H9 (cell line): ENCODE measurements around the gene PUM2. TPM values are rescaled to one million over a fixed set of nuclear protein-coding genes. Genes with fewer than 3 reads are reported as not detected.

Experiments
- DNase-seq: peaks from one replicate; pipeline ENCODE4 v3.0.0-alpha.2; 2017
- H2AFZ ChIP-seq: one replicate; pipeline ENCODE4 v1.6.1; 2013; ENCODE audit warnings: mild to moderate bottlenecking, low read length, control low read depth, moderate library complexity
- H2AK5ac ChIP-seq: 2 replicates; pipeline ENCODE4 v1.6.1; 2013; ENCODE audit warnings: low read length, control low read depth, mixed read lengths; ENCODE audit not compliant: insufficient read length
- H2BK120ac ChIP-seq: one replicate; pipeline ENCODE4 v1.6.1; 2013; ENCODE audit warnings: low read depth, mild to moderate bottlenecking, low read length, control low read depth, inconsistent platforms; ENCODE audit not compliant: poor library complexity, severe bottlenecking
- H2BK12ac ChIP-seq: 2 replicates; pipeline ENCODE4 v1.6.1; 2013; ENCODE audit warnings: low read length, control low read depth, mixed read lengths, low read depth; ENCODE audit not compliant: insufficient read length
- H2BK15ac ChIP-seq: 2 replicates; pipeline ENCODE4 v1.6.1; 2013; ENCODE audit warnings: low read depth, low read length, control low read depth
- H2BK20ac ChIP-seq: one replicate; pipeline ENCODE4 v1.6.1; 2013; ENCODE audit warnings: low read depth, mild to moderate bottlenecking, low read length, control low read depth, inconsistent platforms; ENCODE audit not compliant: poor library complexity, severe bottlenecking
- H2BK5ac ChIP-seq: 2 replicates; pipeline ENCODE4 v1.6.1; 2013; ENCODE audit warnings: low read length, control low read depth, mixed read lengths; ENCODE audit not compliant: insufficient read length
- H3K14ac ChIP-seq: 2 replicates; pipeline ENCODE4 v1.6.1; 2013; ENCODE audit warnings: low read length, control low read depth; ENCODE audit not compliant: insufficient read depth
- H3K18ac ChIP-seq: 2 replicates; pipeline ENCODE4 v1.6.1; 2013; ENCODE audit warnings: low read depth, mild to moderate bottlenecking, mixed read lengths, low read length, control low read depth; ENCODE audit not compliant: insufficient read length
- H3K23ac ChIP-seq: 2 replicates; pipeline ENCODE4 v1.6.1; 2013; ENCODE audit warnings: low read length, control low read depth, mixed read lengths, low read depth; ENCODE audit not compliant: insufficient read length
- H3K23me2 ChIP-seq: 2 replicates; pipeline ENCODE4 v1.6.1; 2013; ENCODE audit warnings: low read depth, mild to moderate bottlenecking, mixed read lengths, low read length, control low read depth; ENCODE audit not compliant: insufficient read length, poor library complexity, severe bottlenecking
- H3K27ac ChIP-seq: 2 replicates; pipeline ENCODE4 v1.5.1; 2013; ENCODE audit warnings: low read length, control low read depth, mixed read lengths, low read depth; ENCODE audit not compliant: insufficient read length
- H3K27me3 ChIP-seq: 2 replicates; pipeline ENCODE4 v1.6.1; 2013; ENCODE audit warnings: low read length, control low read depth, inconsistent platforms; ENCODE audit not compliant: insufficient read depth
- H3K4ac ChIP-seq: 2 replicates; pipeline ENCODE4 v1.6.1; 2013; ENCODE audit warnings: low read depth, mild to moderate bottlenecking, control low read depth, inconsistent platforms, low read length, moderate library complexity
- H3K4me1 ChIP-seq: 2 replicates; pipeline ENCODE4 v1.6.1; 2013; ENCODE audit warnings: low read length, control low read depth, inconsistent platforms; ENCODE audit not compliant: insufficient read depth
- H3K4me2 ChIP-seq: 2 replicates; pipeline ENCODE4 v1.6.1; 2013; ENCODE audit warnings: low read length, control low read depth, mixed read lengths; ENCODE audit not compliant: insufficient read length, insufficient read depth
- H3K56ac ChIP-seq: 2 replicates; pipeline ENCODE4 v1.6.1; 2013; ENCODE audit warnings: low read depth, mild to moderate bottlenecking, mixed read lengths, low read length, control low read depth; ENCODE audit not compliant: insufficient read length
- H3K79me1 ChIP-seq: 2 replicates; pipeline ENCODE4 v1.6.1; 2013; ENCODE audit warnings: low read depth, mild to moderate bottlenecking, moderate library complexity, low read length, control low read depth, inconsistent platforms; ENCODE audit not compliant: insufficient read depth, poor library complexity, severe bottlenecking
- H3K79me2 ChIP-seq: 2 replicates; pipeline ENCODE4 v1.6.1; 2013; ENCODE audit warnings: low read length, control low read depth, inconsistent platforms; ENCODE audit not compliant: insufficient read depth
- H3K9ac ChIP-seq: 2 replicates; pipeline ENCODE4 v1.6.1; 2013; ENCODE audit warnings: low read length, control low read depth, mixed read lengths; ENCODE audit not compliant: insufficient read length; ENCODE audit errors: extremely low read depth
- H3K9me3 ChIP-seq: one replicate; pipeline ENCODE4 v1.6.1; 2013; ENCODE audit warnings: low read depth, low read length, inconsistent platforms; ENCODE audit not compliant: control insufficient read depth
- H3T11ph ChIP-seq: one replicate; pipeline ENCODE4 v1.6.1; 2013; ENCODE audit warnings: mild to moderate bottlenecking, low read length, control low read depth, inconsistent platforms
- H4K20me1 ChIP-seq: one replicate; pipeline ENCODE4 v1.6.1; 2013; ENCODE audit not compliant: control insufficient read depth, insufficient read length, insufficient read depth
- H4K5ac ChIP-seq: 2 replicates; pipeline ENCODE4 v1.6.1; 2013; ENCODE audit warnings: low read depth, mild to moderate bottlenecking, mixed read lengths, low read length, control low read depth; ENCODE audit not compliant: insufficient read length
- H4K8ac ChIP-seq: replicated peaks from 2 replicates; pipeline ENCODE4 v1.6.1; 2013; ENCODE audit warnings: low read length, control low read depth, mixed read lengths, low read depth; ENCODE audit not compliant: insufficient read length
- H4K91ac ChIP-seq: 2 replicates; pipeline ENCODE4 v1.6.1; 2013; ENCODE audit warnings: low read depth, mild to moderate bottlenecking, moderate library complexity, mixed read lengths, low read length, control low read depth; ENCODE audit not compliant: insufficient read length
- H3K27ac Mint-ChIP-seq, 3 experiments: 2 replicates in 2 of 3; 3 replicates in 1 of 3; pipeline ENCODE4 v1.8.0; 2020 to 2021; ENCODE audit warnings: mixed read lengths in 3 of 3, mild to moderate bottlenecking in 1 of 3, moderate library complexity in 1 of 3
- H3K27me3 Mint-ChIP-seq: 2 replicates; pipeline ENCODE4 v1.8.0; 2021; ENCODE audit warnings: low read depth, mild to moderate bottlenecking, moderate library complexity, mixed read lengths
- H3K36me3 Mint-ChIP-seq, 3 experiments: 2 replicates in 2 of 3; 3 replicates in 1 of 3; pipeline ENCODE4 v1.8.0; 2020 to 2021; ENCODE audit warnings: low read depth in 3 of 3, mixed read lengths in 3 of 3; ENCODE audit not compliant: insufficient read depth in 1 of 3
- H3K4me1 Mint-ChIP-seq, 2 experiments: 2 replicates each; pipeline ENCODE4 v1.8.0; 2020; ENCODE audit warnings: mixed read lengths in 2 of 2
- H3K4me3 Mint-ChIP-seq, 2 experiments: 2 replicates in 1 of 2; 3 replicates in 1 of 2; pipeline ENCODE4 v1.8.0; 2020 to 2021; ENCODE audit warnings: mild to moderate bottlenecking in 2 of 2, mixed read lengths in 2 of 2, moderate library complexity in 1 of 2
- H3K9me3 Mint-ChIP-seq, 2 experiments: 2 replicates in 1 of 2; 3 replicates in 1 of 2; pipeline ENCODE4 v1.8.0; 2020; ENCODE audit warnings: mild to moderate bottlenecking in 2 of 2, mixed read lengths in 2 of 2, moderate library complexity in 1 of 2
- WGBS: extraction: QIAGEN DNeasy Blood & Tissue Kit; methylation state at CpG from one replicate; pipeline ENCODE4 v1.1.7; 2013; ENCODE audit warnings: missing lambda C conversion rate, low lambda C conversion rate, mixed read lengths; ENCODE audit not compliant: insufficient read length; ENCODE audit errors: extremely low coverage; 5-methylcytosine and 5-hydroxymethylcytosine counted together
- total RNA-seq: library from RNA; stranded (reverse); gene quantifications from 2 replicates; pipeline ENCODE4 v1.2.1, GENCODE V29; 2021
- TF ChIP-seq, protein P1 (sequence below): fragments of 200-600 bp; sonication (generic); conservative IDR thresholded peaks from 3 replicates; pipeline ENCODE4 v1.8.0; 2021; ENCODE audit warnings: antibody characterized with exemption, mild to moderate bottlenecking

PUM2 gene
- total RNA-seq, 1 experiment from 2014 or later = 96.6 TPM

DNA sequence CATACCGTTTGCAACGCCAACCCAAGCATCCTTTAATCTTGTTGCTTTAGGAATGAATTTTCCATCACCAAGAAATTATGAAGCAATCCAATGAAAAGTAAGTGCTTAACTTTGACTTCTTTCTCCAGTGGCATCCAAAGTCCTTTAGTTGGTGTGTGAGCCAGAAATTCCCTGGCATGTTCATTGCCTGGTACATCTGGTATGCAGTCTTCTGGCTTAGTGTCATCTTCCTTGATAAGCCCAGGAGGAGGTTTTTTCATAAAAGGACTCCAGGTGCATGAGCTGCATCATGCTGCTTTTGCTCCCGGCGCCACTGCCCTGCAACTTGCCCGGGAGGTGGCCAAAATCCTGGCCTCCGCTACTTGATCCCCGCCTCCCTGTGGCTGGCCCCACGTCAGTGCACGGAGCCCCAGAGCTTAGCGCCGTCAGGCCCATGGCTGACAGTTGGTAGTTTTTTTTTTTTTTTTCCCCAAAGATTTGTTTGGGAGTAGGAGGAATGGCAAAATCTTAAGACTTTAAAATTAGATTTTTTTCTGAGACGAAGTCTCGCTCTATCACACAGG is 58.7 kb downstream of the PUM2 start:
- no peak overlapping the region for H3K56ac ChIP-seq
- H3K14ac ChIP-seq = no peak overlapping the region
- no peaks in the 10 kb centered on the region for H3K23me2 ChIP-seq
- H3K27ac ChIP-seq = peak overlapping the region; percentile 47
- H2AK5ac ChIP-seq = no peak overlapping the region
- peaks cover 1% of the 10 kb centered on the region; the same call in 1 of the 2 replicates for H3K27me3 Mint-ChIP-seq
- H3K4ac ChIP-seq = no peak overlapping the region
- no peak overlapping the region for H2BK20ac ChIP-seq
- no peak overlapping the region for H3K23ac ChIP-seq
- peaks cover 14 to 44% (median 34%) of the 10 kb centered on the region in 3 experiments; a peak in 6 of 7 replicates for H3K36me3 Mint-ChIP-seq
- no peak overlapping the region for H2BK12ac ChIP-seq
- no peak overlapping the region for H4K91ac ChIP-seq
- no peaks in the 10 kb centered on the region for H3K79me2 ChIP-seq
- H2BK120ac ChIP-seq = no peak overlapping the region
- no peak overlapping the region for H3T11ph ChIP-seq
- no peak overlapping the region for H2AFZ ChIP-seq
- no peaks in the 10 kb centered on the region for H3K27me3 ChIP-seq
- DNase-seq = peak; percentile 36
- H3K4me1 Mint-ChIP-seq = peaks cover 8 to 9% of the 10 kb centered on the region in 2 experiments
- no peaks in the 10 kb centered on the region for H3K9me3 ChIP-seq
- H4K8ac ChIP-seq = no peak overlapping the region
- H4K5ac ChIP-seq = no peak overlapping the region
- H3K4me3 Mint-ChIP-seq = no peak overlapping the region
- H3K4me2 ChIP-seq = no peak overlapping the region
- no peaks in the 10 kb centered on the region for H4K20me1 ChIP-seq
- WGBS = no CpG with 5 or more reads among the region's 13 CpGs
- H3K18ac ChIP-seq = no peak overlapping the region
- no peak overlapping the region for H2BK5ac ChIP-seq
- no peaks in the 10 kb centered on the region for H3K9me3 Mint-ChIP-seq
- no peaks in the 10 kb centered on the region for H3K79me1 ChIP-seq
- no peak overlapping the region for H3K9ac ChIP-seq
- H2BK15ac ChIP-seq = no peak overlapping the region
- TF ChIP-seq, protein P1, sequence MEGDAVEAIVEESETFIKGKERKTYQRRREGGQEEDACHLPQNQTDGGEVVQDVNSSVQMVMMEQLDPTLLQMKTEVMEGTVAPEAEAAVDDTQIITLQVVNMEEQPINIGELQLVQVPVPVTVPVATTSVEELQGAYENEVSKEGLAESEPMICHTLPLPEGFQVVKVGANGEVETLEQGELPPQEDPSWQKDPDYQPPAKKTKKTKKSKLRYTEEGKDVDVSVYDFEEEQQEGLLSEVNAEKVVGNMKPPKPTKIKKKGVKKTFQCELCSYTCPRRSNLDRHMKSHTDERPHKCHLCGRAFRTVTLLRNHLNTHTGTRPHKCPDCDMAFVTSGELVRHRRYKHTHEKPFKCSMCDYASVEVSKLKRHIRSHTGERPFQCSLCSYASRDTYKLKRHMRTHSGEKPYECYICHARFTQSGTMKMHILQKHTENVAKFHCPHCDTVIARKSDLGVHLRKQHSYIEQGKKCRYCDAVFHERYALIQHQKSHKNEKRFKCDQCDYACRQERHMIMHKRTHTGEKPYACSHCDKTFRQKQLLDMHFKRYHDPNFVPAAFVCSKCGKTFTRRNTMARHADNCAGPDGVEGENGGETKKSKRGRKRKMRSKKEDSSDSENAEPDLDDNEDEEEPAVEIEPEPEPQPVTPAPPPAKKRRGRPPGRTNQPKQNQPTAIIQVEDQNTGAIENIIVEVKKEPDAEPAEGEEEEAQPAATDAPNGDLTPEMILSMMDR = no peak
- H3K4me1 ChIP-seq = no peaks in the 10 kb centered on the region
- peak overlapping the region; percentile 70 to 92 (median 70); a peak in 4 of 7 replicates for H3K27ac Mint-ChIP-seq
